WTC11 (cell line): Measurements from ENCODE around the gene KIR3DL1. TPM values are rescaled to one million over a fixed set of nuclear protein-coding genes. Genes with fewer than 3 reads are reported as not detected.
"Not testable (repeated sequence)": the region's sequence is repeated elsewhere in the genome, so short reads cannot be mapped to it uniquely, and the experiment has no call there.

Experiments used
- ATAC-seq: fragments of 200-7000 bp; cut with Tn5 transposase; 2 replicates; pipeline ENCODE4 v1.10.0; 2021; ENCODE audit warnings: mild to moderate bottlenecking, moderate library complexity
- CTCF ChIA-PET: fragments of 300-600 bp; sonication (Branson Sonifier 250); formaldehyde crosslinking; loops from one replicate; lab custom pipeline; 2021; ENCODE audit warnings: antibody characterized with exemption; lab: Charles Lee
- POLR2A ChIA-PET: fragments of 350-600 bp; sonication (Branson Sonifier 250); formaldehyde crosslinking; loops from one replicate; lab custom pipeline; 2021; ENCODE audit warnings: antibody characterized with exemption; lab: Charles Lee
- DNase-seq: peaks from one replicate; pipeline ENCODE4 v3.0.0; 2021; ENCODE audit warnings: low spot score
- H3K27ac Mint-ChIP-seq: 2 replicates; pipeline ENCODE4 v1.8.0; 2021; ENCODE audit warnings: mixed read lengths
- H3K27me3 Mint-ChIP-seq: 2 replicates; pipeline ENCODE4 v1.8.0; 2021; ENCODE audit warnings: low read depth, mild to moderate bottlenecking, moderate library complexity, mixed read lengths
- H3K36me3 Mint-ChIP-seq: 2 replicates; pipeline ENCODE4 v1.8.0; 2021; ENCODE audit warnings: mixed read lengths
- H3K4me1 Mint-ChIP-seq: 2 replicates; pipeline ENCODE4 v1.8.0; 2022; ENCODE audit warnings: mixed read lengths
- H3K4me3 Mint-ChIP-seq: 2 replicates; pipeline ENCODE4 v1.8.0; 2021; ENCODE audit warnings: mild to moderate bottlenecking, moderate library complexity, mixed read lengths
- H3K9me3 Mint-ChIP-seq: 2 replicates; pipeline ENCODE4 v1.8.0; 2021; ENCODE audit warnings: mixed read lengths
- CREM ChIP-seq: sonication (generic); formaldehyde crosslinking; IDR thresholded peaks from 2 replicates; pipeline ENCODE4 v1.8.1; 2022; ENCODE audit warnings: mild to moderate bottlenecking, missing genetic modification reagents, moderate library complexity
- E2F4 ChIP-seq: sonication (generic); formaldehyde crosslinking; IDR thresholded peaks from 2 replicates; pipeline ENCODE4 v1.8.1; 2022; ENCODE audit warnings: low read depth, mild to moderate bottlenecking, moderate library complexity, missing genetic modification reagents, borderline replicate concordance
- ELF4 ChIP-seq: sonication (generic); formaldehyde crosslinking; IDR thresholded peaks from 2 replicates; pipeline ENCODE4 v1.8.1; 2022; ENCODE audit warnings: low read depth, mild to moderate bottlenecking, moderate library complexity, missing genetic modification reagents
- ESRRA ChIP-seq: sonication (generic); formaldehyde crosslinking; IDR thresholded peaks from 2 replicates; pipeline ENCODE4 v1.8.1; 2022; ENCODE audit warnings: mild to moderate bottlenecking, missing genetic modification reagents, borderline replicate concordance
- FOXP4 ChIP-seq: sonication (generic); formaldehyde crosslinking; IDR thresholded peaks from 2 replicates; pipeline ENCODE4 v1.8.0; 2022; ENCODE audit warnings: mild to moderate bottlenecking, missing genetic modification reagents
- HMGA2 ChIP-seq: fragments of 250-450 bp; sonication (Bioruptor Pico); IDR thresholded peaks from 2 replicates; pipeline ENCODE4 v1.4.0; 2021; ENCODE audit warnings: mild to moderate bottlenecking, moderate library complexity
- JAZF1 ChIP-seq: fragments of 250-450 bp; sonication (Bioruptor Pico); IDR thresholded peaks from 2 replicates; pipeline ENCODE4 v1.9.0; 2021; ENCODE audit warnings: moderate library complexity, mild to moderate bottlenecking, inconsistent platforms
- NFATC4 ChIP-seq: fragments of 250-450 bp; sonication (Bioruptor Pico); IDR thresholded peaks from 2 replicates; pipeline ENCODE4 v1.9.0; 2021; ENCODE audit warnings: mild to moderate bottlenecking
- NR3C1 ChIP-seq: sonication (generic); formaldehyde crosslinking; conservative IDR thresholded peaks from 2 replicates; pipeline ENCODE4 v1.8.1; 2023; ENCODE audit warnings: low read depth, mild to moderate bottlenecking, missing genetic modification reagents
- SMAD3 ChIP-seq: sonication (generic); formaldehyde crosslinking; IDR thresholded peaks from 2 replicates; pipeline ENCODE4 v1.8.0; 2022; ENCODE audit warnings: missing genetic modification reagents, mild to moderate bottlenecking, borderline replicate concordance
- TCF7 ChIP-seq: sonication (generic); formaldehyde crosslinking; IDR thresholded peaks from 2 replicates; pipeline ENCODE4 v1.8.0; 2022; ENCODE audit warnings: mild to moderate bottlenecking, low read depth, missing genetic modification reagents, moderate library complexity
- USF2 ChIP-seq: sonication (generic); formaldehyde crosslinking; IDR thresholded peaks from 2 replicates; pipeline ENCODE4 v1.8.1; 2023; ENCODE audit warnings: mild to moderate bottlenecking, missing genetic modification reagents, moderate library complexity
- ZNF232 ChIP-seq: sonication (generic); formaldehyde crosslinking; IDR thresholded peaks from 2 replicates; pipeline ENCODE4 v1.8.0; 2022; ENCODE audit warnings: mild to moderate bottlenecking, missing genetic modification reagents
- ZNF317 ChIP-seq: sonication (generic); formaldehyde crosslinking; IDR thresholded peaks from 2 replicates; pipeline ENCODE4 v1.8.1; 2023; ENCODE audit warnings: low read depth, mild to moderate bottlenecking, moderate library complexity, missing genetic modification reagents, borderline replicate concordance
- ZNF423 ChIP-seq: fragments of 250-450 bp; sonication (Bioruptor Pico); IDR thresholded peaks from 2 replicates; pipeline ENCODE4 v2.1.2; 2022; ENCODE audit warnings: mild to moderate bottlenecking, moderate library complexity
- ZNF512 ChIP-seq: sonication (generic); formaldehyde crosslinking; IDR thresholded peaks from 2 replicates; pipeline ENCODE4 v1.8.1; 2022; ENCODE audit warnings: missing genetic modification reagents, borderline replicate concordance
- ZNF671 ChIP-seq: fragments of 250-450 bp; sonication (Bioruptor Pico); IDR thresholded peaks from 2 replicates; pipeline ENCODE4 v1.8.0; 2021; ENCODE audit warnings: mild to moderate bottlenecking
- ZSCAN18 ChIP-seq: fragments of 250-450 bp; sonication (Bioruptor Pico); IDR thresholded peaks from 2 replicates; pipeline ENCODE4 v2.1.2; 2022; ENCODE audit warnings: mild to moderate bottlenecking, moderate library complexity
- total RNA-seq: library from RNA; stranded (reverse); gene quantifications from 3 replicates; pipeline ENCODE4 v1.2.3, GENCODE V29; 2021

Gene KIR3DL1
- total RNA-seq, 1 experiment from 2014 or later = not detected

- TF ChIP-seq FOXP4 (CRISPR knock-in tag) = no peak
Observed at GRCh38 chr19:54804571-54804970, 11.7 kb upstream of the KIR3DL1 start (continued).

GRCh38 chr19:54805665-54806515, 10.4 kb upstream of the KIR3DL1 start:
- H3K27ac Mint-ChIP-seq = no peak overlapping the region
- H3K4me3 Mint-ChIP-seq = no peak overlapping the region
- H3K27me3 Mint-ChIP-seq = peaks cover 8% of the 10 kb centered on the region
- no peak for DNase-seq
- ATAC-seq = no peak
- TF ChIP-seq HMGA2 (CRISPR knock-in tag) = no peak
- H3K36me3 Mint-ChIP-seq = peaks cover 75% of the 10 kb centered on the region
- H3K4me1 Mint-ChIP-seq = no peaks in the 10 kb centered on the region
- POLR2A ChIA-PET = no interaction called here
- H3K9me3 Mint-ChIP-seq = peaks cover 87% of the 10 kb centered on the region
- CTCF ChIA-PET = no interaction called here

- no peak for DNase-seq
- H3K36me3 Mint-ChIP-seq = peaks cover 73% of the 10 kb centered on the region
- H3K4me1 Mint-ChIP-seq = no peaks in the 10 kb centered on the region
- POLR2A ChIA-PET = no interaction called here
- peaks cover 93% of the 10 kb centered on the region for H3K9me3 Mint-ChIP-seq
- TF ChIP-seq NR3C1 = no peak
- TF ChIP-seq E2F4 (CRISPR knock-in tag) = no peak
- TF ChIP-seq NFATC4 (CRISPR knock-in tag) = no peak
- H3K27ac Mint-ChIP-seq = no peak overlapping the region
- peaks cover 10% of the 10 kb centered on the region for H3K27me3 Mint-ChIP-seq
- no peak for ATAC-seq
- CTCF ChIA-PET = no interaction called here
- H3K4me3 Mint-ChIP-seq = no peak overlapping the region
Observed at GRCh38 chr19:54806516-54806838, 9.8 kb upstream of the KIR3DL1 start.

GRCh38 chr19:54814571-54814970, 1.7 kb upstream of the KIR3DL1 start:
- CTCF ChIA-PET, DNase-seq, H3K27ac Mint-ChIP-seq, ATAC-seq, H3K4me1 Mint-ChIP-seq, H3K4me3 Mint-ChIP-seq, POLR2A ChIA-PET: not testable (repeated sequence)
- H3K36me3 Mint-ChIP-seq = peaks cover 75% of the 10 kb centered on the region
- peaks cover 96% of the 10 kb centered on the region for H3K9me3 Mint-ChIP-seq
- peaks cover 24% of the 10 kb centered on the region for H3K27me3 Mint-ChIP-seq

GRCh38 chr19:54817670-54818536, 1.6 kb downstream of the KIR3DL1 start:
- H3K4me1 Mint-ChIP-seq = no peaks in the 10 kb centered on the region
- H3K27me3 Mint-ChIP-seq = peaks cover 15% of the 10 kb centered on the region
- peaks cover 67% of the 10 kb centered on the region for H3K36me3 Mint-ChIP-seq
- H3K27ac Mint-ChIP-seq = no peak overlapping the region
- POLR2A ChIA-PET = no interaction called here
- CTCF ChIA-PET = no interaction called here
- DNase-seq (no peak), ATAC-seq (no peak)
- no peak overlapping the region for H3K4me3 Mint-ChIP-seq
- H3K9me3 Mint-ChIP-seq = peaks cover 96% of the 10 kb centered on the region
- TF ChIP-seq ZSCAN18 (CRISPR knock-in tag) (no peak), ESRRA (CRISPR knock-in tag) (no peak), SMAD3 (CRISPR knock-in tag) (no peak), ELF4 (CRISPR knock-in tag) (no peak), TCF7 (CRISPR knock-in tag) (no peak), JAZF1 (CRISPR knock-in tag) (no peak), CREM (CRISPR knock-in tag) (no peak), ZNF317 (CRISPR knock-in tag) (no peak), ZNF232 (CRISPR knock-in tag) (no peak), ZNF671 (no peak), ZNF423 (CRISPR knock-in tag) (no peak), USF2 (no peak), ZNF512 (CRISPR knock-in tag) (no peak)
